AG04449 (cell line): Measurements from ENCODE around the gene SH3PXD2A.
"Not testable (repeated sequence)": the region's sequence is repeated elsewhere in the genome, so short reads cannot be mapped to it uniquely, and the experiment has no call there.

Source experiments
- CTCF ChIA-PET: fragments of 350-600 bp; formaldehyde crosslinking; extraction: SDS; loops from one replicate; lab custom pipeline; 2021; ENCODE audit warnings: antibody characterized with exemption; lab: Yijun Ruan, JAX
- POLR2A ChIA-PET: fragments of 400-600, 350-600 bp; formaldehyde crosslinking; extraction: SDS; loops from one replicate; lab custom pipeline; 2020; ENCODE audit warnings: antibody characterized with exemption, inconsistent platforms; lab: Yijun Ruan, JAX
- DNase-seq: peaks from one replicate; pipeline ENCODE4 v3.0.0-alpha.2; 2010; ENCODE audit warnings: low read depth, low spot score
- H3K4me3 ChIP-seq: 2 replicates; pipeline ENCODE4 v1.5.1; 2011; ENCODE audit warnings: low read depth, mild to moderate bottlenecking, control low read depth, low read length
- CTCF ChIP-seq: IDR thresholded peaks from one replicate; pipeline ENCODE4 v1.5.1; 2011; ENCODE audit warnings: mild to moderate bottlenecking, moderate library complexity, low read length, control low read depth, inconsistent platforms; ENCODE audit not compliant: insufficient read depth; ENCODE audit errors: missing control alignments

SH3PXD2A gene

GRCh38 chr10:103775776-103776175, 79.6 kb downstream of the SH3PXD2A start:
- no peak for DNase-seq
- H3K4me3 ChIP-seq: no peak overlapping the region
- CTCF ChIA-PET: interaction anchor here (1.1 to 1.8 kb wide), 6 partner anchors 10 to 63 kb away, joined by 3 to 5 read pairs (median 4); no protein-coding TSS in a partner anchor
- POLR2A ChIA-PET: no interaction called here
- TF ChIP-seq CTCF: no peak

GRCh38 chr10:103772846-103773245, 82.5 kb downstream of the SH3PXD2A start:
- POLR2A ChIA-PET: interaction anchor here (0.7 to 1.3 kb wide), 3 partner anchors 9 to 19 kb away, joined by 3 to 17 read pairs (median 3); no protein-coding TSS in a partner anchor
- CTCF ChIA-PET: interaction anchor here (0.7 to 1.7 kb wide), 5 partner anchors 8 to 112 kb away, joined by 3 to 5 read pairs (median 4); no protein-coding TSS in a partner anchor
- peak overlapping the region; percentile 38 for H3K4me3 ChIP-seq

DNA sequence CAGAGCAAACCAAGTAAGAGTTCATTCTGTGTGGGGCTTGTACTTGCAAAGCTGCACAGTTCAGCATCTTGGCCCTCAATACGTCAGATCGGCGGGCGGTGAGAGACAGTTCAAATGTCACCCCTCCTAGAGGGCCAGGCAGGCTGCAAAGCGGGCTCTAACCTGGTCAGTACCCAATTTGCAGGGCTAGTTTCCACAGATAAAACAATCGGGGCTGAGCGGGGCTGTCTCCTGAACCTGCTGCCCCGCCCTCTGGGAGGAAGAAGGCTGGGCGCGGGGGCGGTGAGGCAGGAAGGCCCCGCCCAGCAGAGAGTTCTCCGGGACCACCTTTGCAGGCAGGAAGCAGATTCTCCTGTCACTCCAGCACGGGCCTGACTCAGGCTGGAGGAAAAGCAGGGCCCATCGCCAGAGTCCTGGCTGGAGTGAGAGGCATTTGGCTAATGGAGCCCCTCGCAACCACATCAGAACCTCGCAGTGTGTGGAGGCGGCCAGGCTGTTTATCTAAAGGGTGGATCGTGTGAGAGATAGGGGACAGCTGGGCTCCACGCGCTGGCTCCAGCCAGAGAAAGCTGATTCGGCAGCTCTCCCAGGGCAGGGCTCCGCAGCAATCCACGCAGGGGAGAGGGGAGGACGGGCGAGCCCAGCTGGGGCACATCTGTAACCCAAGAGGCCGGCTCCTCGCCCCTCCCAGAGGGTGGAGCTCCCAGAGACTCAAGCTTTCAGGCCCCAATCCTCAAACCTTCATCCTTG, 83.1 kb downstream of the SH3PXD2A start:
- TF ChIP-seq CTCF: no peak
- ChIA-PET CTCF (interaction anchor here (1.1 to 1.7 kb wide), 5 partner anchors 8 to 113 kb away, joined by 4 to 5 read pairs (median 4); no protein-coding TSS in a partner anchor), POLR2A (interaction anchor here (0.7 to 1.3 kb wide), 4 partner anchors 9 to 18 kb away, joined by 3 to 17 read pairs (median 3); no protein-coding TSS in a partner anchor)
- peak; percentile 46 for DNase-seq
- H3K4me3 ChIP-seq: peak overlapping the region; percentile 38

More at GRCh38 chr10:103772846-103773245, 82.5 kb downstream of the SH3PXD2A start:
- DNase-seq: not testable (repeated sequence)

DNA sequence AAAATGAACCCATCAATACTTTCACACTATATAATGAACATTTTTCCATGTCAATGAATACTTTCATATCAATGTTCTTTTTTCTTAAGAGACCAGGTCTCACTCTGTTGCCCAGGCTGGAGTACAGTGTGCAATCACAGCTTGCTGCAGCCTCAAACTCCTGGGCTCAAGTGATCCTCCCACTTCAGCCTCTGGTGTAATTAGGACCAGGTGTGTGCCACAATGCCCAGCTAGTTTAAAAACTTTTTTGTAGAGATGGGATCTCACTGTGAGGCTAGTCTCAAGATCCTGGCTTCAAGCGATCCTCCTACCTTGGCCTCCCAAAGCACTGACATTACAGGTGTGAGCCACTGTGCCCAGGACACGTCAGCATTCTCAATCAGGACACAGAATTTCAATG, 85.2 kb downstream of the SH3PXD2A start:
- no peak for TF ChIP-seq CTCF
- DNase-seq: no peak
- ChIA-PET CTCF (interaction anchor here (1.6 kb wide), 2 partner anchors 12 to 57 kb away, joined by 3 read pairs; no protein-coding TSS in a partner anchor), POLR2A (no interaction called here)
- no peak overlapping the region for H3K4me3 ChIP-seq

GRCh38 chr10:103769176-103769575, 86.2 kb downstream of the SH3PXD2A start:
- H3K4me3 ChIP-seq: no peak overlapping the region
- no peak for DNase-seq
- ChIA-PET CTCF (interaction anchor here (1.3 to 1.6 kb wide), 2 partner anchors 8 to 56 kb away, joined by 3 read pairs; no protein-coding TSS in a partner anchor), POLR2A (no interaction called here)
- no peak for TF ChIP-seq CTCF

DNA sequence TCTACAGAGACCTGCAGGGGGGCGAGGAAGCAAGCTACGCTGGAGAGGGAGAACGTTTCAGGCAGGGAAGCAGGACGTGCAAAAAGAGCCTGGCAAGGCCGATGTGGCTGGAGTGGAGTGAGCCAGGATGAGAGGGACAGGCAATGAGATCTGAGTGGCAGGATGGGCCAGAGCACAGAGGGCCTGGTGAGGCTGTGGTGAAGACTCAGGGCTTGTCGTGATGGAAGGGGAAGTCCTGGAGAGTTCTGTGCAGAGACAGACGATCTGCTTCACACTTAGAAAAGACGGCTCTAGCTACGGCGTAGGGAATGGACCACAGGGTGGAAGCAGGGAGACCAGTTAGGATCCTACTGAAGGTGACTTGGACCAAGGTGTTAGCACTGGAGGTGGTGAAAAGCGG, 87.0 kb downstream of the SH3PXD2A start:
- no peak for TF ChIP-seq CTCF
- no peak overlapping the region for H3K4me3 ChIP-seq
- ChIA-PET POLR2A (no interaction called here), CTCF (interaction anchor here (1.3 kb wide), 1 partner anchor 7 kb away, joined by 3 read pairs; no protein-coding TSS in a partner anchor)
- DNase-seq: no peak
